Amygdala (tissue), 56 donors: ENCODE data around the gene ANO9.
"Not testable (repeated sequence)": the region's sequence is repeated elsewhere in the genome, so short reads cannot be mapped to it uniquely, and the experiment has no call there.

ENCODE experiments used
- DNase-seq, 56 donors: peaks; one replicate each; lab custom pipeline; 2025; lab: John Stamatoyannopoulos, UW

The ANO9 gene

GRCh38 chr11:438101-438844, 3.5 kb downstream of the ANO9 start:
- DNase-seq = no peak

GRCh38 chr11:437228-437870, 4.5 kb downstream of the ANO9 start:
- DNase-seq = no peak

- DNase-seq = not testable (repeated sequence)
Observed at GRCh38 chr11:434999-435740, 6.6 kb downstream of the ANO9 start.

- DNase-seq = no peak
Observed at GRCh38 chr11:434496-434895, 7.3 kb downstream of the ANO9 start.

GRCh38 chr11:433641-434040, 8.2 kb downstream of the ANO9 start:
- no peak for DNase-seq

- no peak for DNase-seq
Observed at GRCh38 chr11:433111-433510, 8.7 kb downstream of the ANO9 start.

- DNase-seq = no peak
Observed at GRCh38 chr11:432501-433100, 9.2 kb downstream of the ANO9 start.

- no peak for DNase-seq
Observed at GRCh38 chr11:431921-432320, 9.9 kb downstream of the ANO9 start.

- no peak for DNase-seq
Observed at GRCh38 chr11:429931-430456, 11.8 kb downstream of the ANO9 start.

GRCh38 chr11:429391-429790, 12.4 kb downstream of the ANO9 start:
- DNase-seq = no peak

GRCh38 chr11:428295-428694, 13.5 kb downstream of the ANO9 start:
- no peak for DNase-seq

GRCh38 chr11:426851-427250, 15.0 kb downstream of the ANO9 start:
- DNase-seq = no peak

GRCh38 chr11:425301-425700, 16.5 kb downstream of the ANO9 start:
- no peak for DNase-seq

- DNase-seq = not testable (repeated sequence)
Observed at GRCh38 chr11:424766-425165, 17.0 kb downstream of the ANO9 start.

- no peak for DNase-seq
Observed at GRCh38 chr11:424232-424631, 17.6 kb downstream of the ANO9 start.

- no peak for DNase-seq
Observed at GRCh38 chr11:422249-422656, 19.6 kb downstream of the ANO9 start.

GRCh38 chr11:420911-421321, 20.9 kb downstream of the ANO9 start:
- DNase-seq = no peak

GRCh38 chr11:420054-420910, 21.5 kb downstream of the ANO9 start:
- no peak for DNase-seq

GRCh38 chr11:419248-420005, 22.4 kb downstream of the ANO9 start:
- no peak for DNase-seq
